Renal cortical epithelial cell (primary cell): Measurements from ENCODE around the gene STX8. TPM values are rescaled to one million over a fixed set of nuclear protein-coding genes. Genes with fewer than 3 reads are reported as not detected.

ENCODE experiments used
- DNase-seq: peaks from one replicate; pipeline ENCODE4 v3.0.0-alpha.2; 2011; ENCODE audit warnings: low read depth
- total RNA-seq: library from RNA; depleted of rRNA; stranded (reverse); fragments of >200 nt; gene quantifications from 2 replicates; pipeline ENCODE4 v1.2.3, GENCODE V29; 2014

The STX8 gene
- total RNA-seq, 1 donor from 2014 or later: 76.6 TPM

GRCh38 chr17:9239793-9240658 is 335.6 kb downstream of the STX8 start:
- DNase-seq: no peak

GRCh38 chr17:9239246-9239792 is 336.3 kb downstream of the STX8 start:
- DNase-seq: no peak

GRCh38 chr17:9238340-9239245 is 337.0 kb downstream of the STX8 start:
- DNase-seq: no peak

- no peak for DNase-seq
These were observed 337.8 kb downstream of the STX8 start for GRCh38 chr17:9237661-9238301.

GRCh38 chr17:9237053-9237410 is 338.6 kb downstream of the STX8 start:
- no peak for DNase-seq

- no peak for DNase-seq
These were observed 339.2 kb downstream of the STX8 start for GRCh38 chr17:9236286-9237052.

- DNase-seq: no peak
These were observed 340.3 kb downstream of the STX8 start for GRCh38 chr17:9235346-9235745.

- no peak for DNase-seq
These were observed 341.2 kb downstream of the STX8 start for GRCh38 chr17:9234389-9234945.

GRCh38 chr17:9233761-9234160 is 341.9 kb downstream of the STX8 start:
- no peak for DNase-seq

- DNase-seq: no peak
These were observed 342.4 kb downstream of the STX8 start for GRCh38 chr17:9233271-9233599.

GRCh38 chr17:9232591-9233270 is 342.9 kb downstream of the STX8 start:
- no peak for DNase-seq

- DNase-seq: no peak
These were observed 343.5 kb downstream of the STX8 start for GRCh38 chr17:9232155-9232475.

GRCh38 chr17:9231449-9232154 is 344.0 kb downstream of the STX8 start:
- no peak for DNase-seq

- no peak for DNase-seq
These were observed 344.8 kb downstream of the STX8 start for GRCh38 chr17:9230861-9231260.

- no peak for DNase-seq
These were observed 345.3 kb downstream of the STX8 start for GRCh38 chr17:9230346-9230745.

GRCh38 chr17:9229826-9230201 is 345.8 kb downstream of the STX8 start:
- DNase-seq: no peak

GRCh38 chr17:9229160-9229825 is 346.3 kb downstream of the STX8 start:
- no peak for DNase-seq

- DNase-seq: no peak
These were observed 347.0 kb downstream of the STX8 start for GRCh38 chr17:9228408-9229159.
